DOHH2 (cell line): ENCODE results near the gene PTPRN2.

ENCODE experiments used
- H3F3A ChIP-seq: fragments of 200-600 bp; sonication (generic), shearing (Covaris generic); 2 replicates; pipeline ENCODE4 v1.6.0; 2016; ENCODE audit warnings: antibody characterized with exemption, mild to moderate bottlenecking; ENCODE audit not compliant: control insufficient read depth, insufficient read depth
- H3K27ac ChIP-seq: fragments of 200-600 bp; sonication (generic); 2 replicates; pipeline ENCODE4 v1.5.1; 2014; ENCODE audit warnings: low read depth, mild to moderate bottlenecking, low read length, moderate library complexity
- H3K27me3 ChIP-seq: fragments of 200-600 bp; sonication (generic); 2 replicates; pipeline ENCODE4 v1.6.1; 2014; ENCODE audit warnings: mild to moderate bottlenecking, low read length, mixed read lengths; ENCODE audit not compliant: control insufficient read depth
- H3K36me3 ChIP-seq: fragments of 200-600 bp; sonication (generic); 2 replicates; pipeline ENCODE4 v1.6.1; 2014; ENCODE audit warnings: mild to moderate bottlenecking, low read length, moderate library complexity, mixed read lengths; ENCODE audit not compliant: control insufficient read depth
- H3K4me1 ChIP-seq: fragments of 200-600 bp; sonication (generic); 2 replicates; pipeline ENCODE4 v1.6.1; 2014; ENCODE audit warnings: mild to moderate bottlenecking, low read length, mixed read lengths; ENCODE audit not compliant: control insufficient read depth
- H3K4me2 ChIP-seq: fragments of 200-600 bp; sonication (generic); 2 replicates; pipeline ENCODE4 v1.6.0; 2014; ENCODE audit warnings: mild to moderate bottlenecking, low read length, moderate library complexity
- H3K4me3 ChIP-seq: fragments of 200-600 bp; sonication (generic); 2 replicates; pipeline ENCODE4 v1.5.1; 2014; ENCODE audit warnings: mild to moderate bottlenecking, low read length, mixed read lengths
- H3K79me2 ChIP-seq: fragments of 200-600 bp; sonication (generic); 2 replicates; pipeline ENCODE4 v1.6.1; 2014; ENCODE audit warnings: mild to moderate bottlenecking, low read length, mixed read lengths; ENCODE audit not compliant: control insufficient read depth
- H3K9me2 ChIP-seq: fragments of 200-600 bp; sonication (generic); replicated peaks from 2 replicates; pipeline ENCODE4 v1.6.1; 2014; ENCODE audit warnings: mild to moderate bottlenecking, low read length, mixed read lengths; ENCODE audit not compliant: control insufficient read depth
- H3K9me3 ChIP-seq: fragments of 200-600 bp; sonication (generic); 2 replicates; pipeline ENCODE4 v1.6.1; 2014; ENCODE audit warnings: antibody characterized with exemption, low read length, mixed read lengths; ENCODE audit not compliant: control insufficient read depth, insufficient read depth
- H4K20me1 ChIP-seq: fragments of 200-600 bp; sonication (generic); 2 replicates; pipeline ENCODE4 v1.6.0; 2014; ENCODE audit warnings: low read depth, mild to moderate bottlenecking, antibody characterized with exemption, low read length, moderate library complexity; ENCODE audit not compliant: control insufficient read depth, insufficient read depth
- CTCF ChIP-seq: fragments of 200-600 bp; sonication (generic); IDR thresholded peaks from one replicate; pipeline ENCODE4 v1.5.1; 2014; ENCODE audit warnings: antibody characterized with exemption, mild to moderate bottlenecking, low read depth, low read length; ENCODE audit not compliant: poor library complexity, severe bottlenecking
- EZH2phosphoT487 ChIP-seq: fragments of 200-600 bp; sonication (generic); IDR thresholded peaks from 2 replicates; pipeline ENCODE4 v1.6.1; 2017; ENCODE audit warnings: borderline replicate concordance, mild to moderate bottlenecking, antibody characterized with exemption, low read length, moderate library complexity, mixed read lengths

Gene PTPRN2

GRCh38 chr7:157558516-157558874 is 1029.1 kb downstream of the PTPRN2 start:
- no peaks in the 10 kb centered on the region for H3K4me1 ChIP-seq
- H3K4me2 ChIP-seq: no peak overlapping the region
- no peaks in the 10 kb centered on the region for H3K27me3 ChIP-seq
- H3F3A ChIP-seq: no peaks in the 10 kb centered on the region
- no peaks in the 10 kb centered on the region for H3K79me2 ChIP-seq
- no peaks in the 10 kb centered on the region; the same call in 1 of the 2 replicates for H3K9me2 ChIP-seq
- H3K36me3 ChIP-seq: no peaks in the 10 kb centered on the region
- H3K9me3 ChIP-seq: peaks cover 59% of the 10 kb centered on the region
- TF ChIP-seq CTCF (no peak), EZH2phosphoT487 (no peak)
- no peak overlapping the region for H3K4me3 ChIP-seq
- H3K27ac ChIP-seq: no peak overlapping the region
- H4K20me1 ChIP-seq: no peaks in the 10 kb centered on the region

- no peaks in the 10 kb centered on the region for H3K27me3 ChIP-seq
- no peaks in the 10 kb centered on the region for H3K79me2 ChIP-seq
- no peak overlapping the region for H3K4me3 ChIP-seq
- H3F3A ChIP-seq: no peaks in the 10 kb centered on the region
- TF ChIP-seq EZH2phosphoT487: no peak
- no peak for TF ChIP-seq CTCF
- H4K20me1 ChIP-seq: no peaks in the 10 kb centered on the region
- H3K4me2 ChIP-seq: no peak overlapping the region
- H3K9me3 ChIP-seq: peaks cover 59% of the 10 kb centered on the region
- H3K36me3 ChIP-seq: no peaks in the 10 kb centered on the region
- H3K4me1 ChIP-seq: no peaks in the 10 kb centered on the region
- no peaks in the 10 kb centered on the region; the same call in 1 of the 2 replicates for H3K9me2 ChIP-seq
- no peak overlapping the region for H3K27ac ChIP-seq
Observed at GRCh38 chr7:157558061-157558460, 1029.6 kb downstream of the PTPRN2 start.

- Histone ChIP-seq H3K4me2 (no peak overlapping the region), H3K4me3 (no peak overlapping the region), H3K9me3 (peaks cover 55% of the 10 kb centered on the region), H3K9me2 (no peaks in the 10 kb centered on the region; the same call in 1 of the 2 replicates), H3K27ac (no peak overlapping the region), H3K36me3 (no peaks in the 10 kb centered on the region), H3K27me3 (no peaks in the 10 kb centered on the region), H3K79me2 (no peaks in the 10 kb centered on the region), H3K4me1 (no peaks in the 10 kb centered on the region), H4K20me1 (no peaks in the 10 kb centered on the region), H3F3A (no peaks in the 10 kb centered on the region)
- TF ChIP-seq EZH2phosphoT487: no peak
- TF ChIP-seq CTCF: no peak
Observed at GRCh38 chr7:157557263-157557662, 1030.4 kb downstream of the PTPRN2 start.

GRCh38 chr7:157556642-157556944 is 1031.0 kb downstream of the PTPRN2 start:
- Histone ChIP-seq H3K4me1 (no peaks in the 10 kb centered on the region), H3K79me2 (no peaks in the 10 kb centered on the region), H3K9me2 (no peaks in the 10 kb centered on the region; the same call in 1 of the 2 replicates), H3K27ac (no peak overlapping the region), H3K27me3 (no peaks in the 10 kb centered on the region), H3F3A (no peaks in the 10 kb centered on the region), H4K20me1 (no peaks in the 10 kb centered on the region), H3K9me3 (peaks cover 52% of the 10 kb centered on the region), H3K4me3 (no peak overlapping the region), H3K4me2 (no peak overlapping the region), H3K36me3 (no peaks in the 10 kb centered on the region)
- no peak for TF ChIP-seq EZH2phosphoT487
- no peak for TF ChIP-seq CTCF
